Endothelial cell (in vitro differentiated cells): Measurements from ENCODE around the gene NPFFR1. TPM values are rescaled to one million over a fixed set of nuclear protein-coding genes. Genes with fewer than 3 reads are reported as not detected.

Experiments used
- DNase-seq: peaks from one replicate; pipeline ENCODE4 v3.0.0; 2021; ENCODE audit warnings: low spot score
- H3K27ac Mint-ChIP-seq: one replicate; pipeline ENCODE4 v1.8.0; 2021; ENCODE audit warnings: mixed read lengths, inconsistent platforms; ENCODE audit not compliant: unreplicated experiment
- H3K27me3 Mint-ChIP-seq: one replicate; pipeline ENCODE4 v1.8.0; 2021; ENCODE audit warnings: mild to moderate bottlenecking, moderate library complexity, mixed read lengths, inconsistent platforms; ENCODE audit not compliant: unreplicated experiment
- H3K36me3 Mint-ChIP-seq: one replicate; pipeline ENCODE4 v1.8.0; 2021; ENCODE audit warnings: mild to moderate bottlenecking, low read depth, mixed read lengths, inconsistent platforms; ENCODE audit not compliant: unreplicated experiment
- H3K4me1 Mint-ChIP-seq: one replicate; pipeline ENCODE4 v1.8.0; 2021; ENCODE audit warnings: mild to moderate bottlenecking, mixed read lengths, inconsistent platforms; ENCODE audit not compliant: unreplicated experiment
- H3K4me3 Mint-ChIP-seq: one replicate; pipeline ENCODE4 v1.8.0; 2021; ENCODE audit warnings: mild to moderate bottlenecking, mixed read lengths, inconsistent platforms; ENCODE audit not compliant: unreplicated experiment
- H3K9me3 Mint-ChIP-seq: one replicate; pipeline ENCODE4 v1.8.0; 2021; ENCODE audit warnings: mixed read lengths, inconsistent platforms; ENCODE audit not compliant: unreplicated experiment
- total RNA-seq: library from RNA; stranded (reverse); fragmentation: NEBNext Ultra II Directional; extraction: Animal tissue kit (Norgen Biotek cat#: 25700); gene quantifications from one replicate; pipeline ENCODE4 v1.2.1, GENCODE V29; 2021; ENCODE audit not compliant: unreplicated experiment
- TF ChIP-seq, protein P1 (sequence below): fragments of 200-600 bp; sonication (generic); IDR thresholded peaks from one replicate; pipeline ENCODE4 v1.5.0; 2021; ENCODE audit warnings: antibody characterized with exemption; ENCODE audit not compliant: unreplicated experiment

Gene NPFFR1
- total RNA-seq, 1 donor from 2014 or later: not detected

DNA sequence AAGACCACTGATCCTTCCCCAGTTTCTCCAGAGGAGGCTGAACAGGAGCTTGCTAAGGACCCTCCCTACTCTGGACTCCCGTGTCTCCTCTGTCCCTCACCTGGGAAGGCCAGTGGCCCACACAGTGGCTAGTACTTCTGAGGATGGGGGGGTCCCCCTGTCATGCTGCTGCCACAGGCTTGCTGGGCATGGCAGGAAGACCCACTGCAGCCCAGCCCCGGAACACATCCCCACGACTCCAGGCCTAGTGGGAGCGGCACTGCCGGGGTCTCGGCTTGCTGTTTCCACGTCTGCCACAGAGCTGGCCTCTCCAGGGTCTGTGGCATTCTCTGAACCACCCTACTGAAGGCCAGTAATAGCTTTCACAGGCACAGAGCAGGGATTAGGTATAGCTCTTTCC, 25.9 kb upstream of the NPFFR1 start:
- Mint-ChIP-seq H3K27ac (no peak overlapping the region), H3K9me3 (no peaks in the 10 kb centered on the region), H3K4me3 (no peak overlapping the region), H3K36me3 (no peaks in the 10 kb centered on the region), H3K4me1 (peaks cover 3% of the 10 kb centered on the region), H3K27me3 (peaks cover 1% of the 10 kb centered on the region)
- TF ChIP-seq, protein P1, sequence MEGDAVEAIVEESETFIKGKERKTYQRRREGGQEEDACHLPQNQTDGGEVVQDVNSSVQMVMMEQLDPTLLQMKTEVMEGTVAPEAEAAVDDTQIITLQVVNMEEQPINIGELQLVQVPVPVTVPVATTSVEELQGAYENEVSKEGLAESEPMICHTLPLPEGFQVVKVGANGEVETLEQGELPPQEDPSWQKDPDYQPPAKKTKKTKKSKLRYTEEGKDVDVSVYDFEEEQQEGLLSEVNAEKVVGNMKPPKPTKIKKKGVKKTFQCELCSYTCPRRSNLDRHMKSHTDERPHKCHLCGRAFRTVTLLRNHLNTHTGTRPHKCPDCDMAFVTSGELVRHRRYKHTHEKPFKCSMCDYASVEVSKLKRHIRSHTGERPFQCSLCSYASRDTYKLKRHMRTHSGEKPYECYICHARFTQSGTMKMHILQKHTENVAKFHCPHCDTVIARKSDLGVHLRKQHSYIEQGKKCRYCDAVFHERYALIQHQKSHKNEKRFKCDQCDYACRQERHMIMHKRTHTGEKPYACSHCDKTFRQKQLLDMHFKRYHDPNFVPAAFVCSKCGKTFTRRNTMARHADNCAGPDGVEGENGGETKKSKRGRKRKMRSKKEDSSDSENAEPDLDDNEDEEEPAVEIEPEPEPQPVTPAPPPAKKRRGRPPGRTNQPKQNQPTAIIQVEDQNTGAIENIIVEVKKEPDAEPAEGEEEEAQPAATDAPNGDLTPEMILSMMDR: no peak
- no peak for DNase-seq

DNA sequence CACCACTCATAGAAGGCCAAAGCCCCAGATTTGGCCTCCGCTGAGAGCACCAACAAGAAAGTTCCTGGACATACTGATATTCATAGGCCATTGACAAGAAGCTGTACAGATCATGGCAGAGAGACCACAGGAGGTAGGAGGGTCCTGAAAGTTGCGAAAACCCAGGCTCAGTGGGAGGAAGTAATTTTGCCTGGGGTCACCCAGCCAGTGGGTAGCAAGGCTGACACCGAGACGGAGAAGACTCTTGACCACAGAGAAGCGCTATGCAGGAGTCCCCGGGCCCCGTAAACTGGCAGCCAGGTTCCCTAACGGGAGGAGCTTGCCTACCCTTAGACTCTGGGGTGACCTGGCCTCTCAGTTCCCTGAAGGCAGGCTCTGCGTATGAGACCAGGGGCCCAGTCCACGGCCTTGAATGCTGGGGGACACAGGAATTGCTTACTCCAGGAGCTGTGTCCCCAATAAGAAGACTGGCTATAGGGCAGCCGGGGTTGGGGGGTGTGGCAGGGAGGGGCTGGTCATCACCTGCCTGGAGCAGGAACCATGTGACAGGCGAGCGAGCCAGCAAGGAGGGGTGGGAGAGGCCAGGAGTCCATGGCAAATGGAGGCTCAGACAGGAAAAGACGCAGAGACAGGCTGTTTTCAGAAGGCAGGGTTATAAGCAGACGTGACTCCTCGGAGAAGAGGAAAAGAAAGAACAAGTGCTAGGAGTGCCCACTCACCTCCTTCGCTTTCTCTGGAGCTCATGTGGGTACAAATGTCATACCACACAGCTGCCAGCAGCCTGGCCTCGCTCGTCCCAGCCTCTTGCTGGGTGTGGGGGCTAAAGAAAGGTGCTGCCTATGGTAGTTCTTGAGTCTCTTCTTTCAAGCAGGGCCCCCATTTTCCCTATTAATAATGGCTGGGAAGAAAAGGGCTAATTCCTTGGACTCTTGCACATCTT, 24.6 kb upstream of the NPFFR1 start:
- H3K9me3 Mint-ChIP-seq: no peaks in the 10 kb centered on the region
- DNase-seq: no peak
- no peak overlapping the region for H3K27ac Mint-ChIP-seq
- TF ChIP-seq, protein P1: no peak
- H3K27me3 Mint-ChIP-seq: peaks cover 1% of the 10 kb centered on the region
- peaks cover 3% of the 10 kb centered on the region for H3K4me1 Mint-ChIP-seq
- H3K36me3 Mint-ChIP-seq: no peaks in the 10 kb centered on the region
- no peak overlapping the region for H3K4me3 Mint-ChIP-seq

DNA sequence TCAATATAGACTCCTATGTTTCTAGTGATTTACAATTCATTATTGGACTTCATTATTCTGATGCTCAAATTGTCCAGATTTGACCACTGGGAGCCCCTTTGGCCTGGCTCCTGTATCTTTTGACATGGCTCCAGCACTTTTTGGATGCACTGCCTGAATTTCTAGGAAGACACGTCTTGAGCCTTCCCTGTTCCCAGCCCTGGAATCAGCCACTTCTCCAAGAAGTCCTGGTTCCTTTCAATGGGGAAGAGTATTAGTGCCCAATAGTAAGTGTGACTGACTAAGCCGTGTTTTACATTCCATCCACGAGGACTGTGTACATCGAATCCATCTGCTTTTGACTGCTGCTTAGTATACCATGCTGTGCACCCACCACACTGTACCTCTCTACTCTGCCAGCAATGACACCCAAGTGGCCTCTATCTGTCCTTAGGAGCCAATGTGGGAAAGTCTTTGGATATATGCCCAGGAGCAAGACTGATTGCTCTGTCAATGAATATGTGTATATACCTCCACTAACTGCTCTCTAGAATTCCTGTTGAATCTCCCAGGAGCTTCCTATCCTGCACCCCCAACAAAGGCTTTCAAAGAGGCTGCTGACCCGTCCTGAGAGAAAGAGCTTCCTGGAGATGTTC, 23.2 kb upstream of the NPFFR1 start:
- no peaks in the 10 kb centered on the region for H3K36me3 Mint-ChIP-seq
- H3K27ac Mint-ChIP-seq: no peak overlapping the region

DNA sequence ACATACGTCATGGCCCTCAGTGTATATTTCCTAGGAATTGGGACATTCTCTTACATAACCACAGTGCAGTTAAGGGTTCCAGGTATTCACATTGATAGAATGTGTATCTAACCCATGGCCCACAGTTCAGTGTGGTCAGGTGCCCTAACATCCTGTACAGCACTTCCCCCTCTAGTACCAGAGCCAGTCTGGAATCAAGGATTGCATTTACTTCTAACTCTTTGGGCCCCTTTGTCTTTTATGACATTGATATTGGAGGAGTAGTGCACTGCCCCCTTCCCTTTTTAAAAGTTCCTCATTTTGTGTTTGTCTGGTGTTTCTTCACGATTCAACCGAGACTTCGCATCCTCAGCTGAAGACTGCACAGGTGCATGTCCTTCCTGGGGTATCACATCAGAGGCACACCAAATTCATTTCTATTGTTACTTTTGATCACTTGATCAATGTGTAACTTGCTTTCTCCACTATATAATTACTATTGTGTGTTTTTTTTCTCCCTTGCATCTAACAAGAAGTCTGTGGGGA, 22.4 kb upstream of the NPFFR1 start:
- H3K9me3 Mint-ChIP-seq: no peaks in the 10 kb centered on the region
- TF ChIP-seq, protein P1: no peak
- no peak overlapping the region for H3K27ac Mint-ChIP-seq
- H3K4me1 Mint-ChIP-seq: peaks cover 3% of the 10 kb centered on the region
- DNase-seq: no peak
- no peaks in the 10 kb centered on the region for H3K36me3 Mint-ChIP-seq
- H3K27me3 Mint-ChIP-seq: peaks cover 2% of the 10 kb centered on the region
- no peak overlapping the region for H3K4me3 Mint-ChIP-seq

More for the DNA sequence above, 23.2 kb upstream of the NPFFR1 start:
- peaks cover 1% of the 10 kb centered on the region for H3K27me3 Mint-ChIP-seq
- no peak overlapping the region for H3K4me3 Mint-ChIP-seq
- no peaks in the 10 kb centered on the region for H3K9me3 Mint-ChIP-seq
- H3K4me1 Mint-ChIP-seq: peaks cover 3% of the 10 kb centered on the region
- no peak for DNase-seq
- TF ChIP-seq, protein P1: no peak
